IMR-90 (cell line): ENCODE results near the gene VAT1L. TPM values are rescaled to one million over a fixed set of nuclear protein-coding genes. Genes with fewer than 3 reads are reported as not detected.

Experiments
- ATAC-seq: fragments of 200-7000 bp; cut with Tn5 transposase; 2 replicates; pipeline ENCODE4 v1.9.1; 2020; ENCODE audit warnings: low read depth, mild to moderate bottlenecking, moderate library complexity
- BruUV-seq: library from RNA; stranded (reverse); fragments of 400-500 nt; replicated peaks from 2 replicates; lab custom pipeline; 2021; lab: Mats Ljungman, UMichigan
- CTCF ChIA-PET: fragments of 300-600 bp; formaldehyde crosslinking; extraction: SDS; loops from one replicate; lab custom pipeline; 2021; ENCODE audit warnings: antibody characterized with exemption; lab: Yijun Ruan, JAX
- POLR2A ChIA-PET: fragments of 300-600 bp; sonication (Branson Sonifier 250); formaldehyde crosslinking; loops from one replicate; lab custom pipeline; 2022; ENCODE audit warnings: antibody characterized with exemption; ENCODE audit not compliant: unreplicated experiment; lab: Charles Lee
- DNase-seq: peaks from one replicate; pipeline ENCODE4 v3.0.0; 2013
- H2AFZ ChIP-seq: replicated peaks from 2 replicates; pipeline ENCODE3; 2013; ENCODE audit warnings: low read length, mild to moderate bottlenecking; ENCODE audit not compliant: poor library complexity
- H2AK5ac ChIP-seq: 2 replicates; pipeline ENCODE4 v1.6.1; 2013; ENCODE audit warnings: low read depth, low read length, inconsistent platforms
- H2AK9ac ChIP-seq: replicated peaks from 2 replicates; pipeline ENCODE3; 2013; ENCODE audit warnings: mild to moderate bottlenecking, low read depth, low read length, moderate library complexity; ENCODE audit not compliant: poor library complexity
- H2BK120ac ChIP-seq: 2 replicates; pipeline ENCODE4 v1.6.1; 2013; ENCODE audit warnings: low read depth, low read length, inconsistent platforms
- H2BK15ac ChIP-seq: 3 replicates; pipeline ENCODE4 v1.6.1; 2013; ENCODE audit warnings: low read depth, low read length, inconsistent platforms
- H2BK20ac ChIP-seq: 2 replicates; pipeline ENCODE4 v1.6.1; 2013; ENCODE audit warnings: low read depth, mild to moderate bottlenecking, inconsistent platforms, low read length, moderate library complexity
- H2BK5ac ChIP-seq: 2 replicates; pipeline ENCODE4 v1.6.1; 2013; ENCODE audit warnings: mild to moderate bottlenecking, low read depth, low read length, inconsistent platforms; ENCODE audit not compliant: poor library complexity, severe bottlenecking
- H3K14ac ChIP-seq: replicated peaks from 2 replicates; pipeline ENCODE4 v1.6.1; 2013; ENCODE audit warnings: low read depth, low read length, inconsistent platforms
- H3K18ac ChIP-seq: 2 replicates; pipeline ENCODE4 v1.6.1; 2013; ENCODE audit warnings: low read depth, low read length, control low read depth
- H3K23ac ChIP-seq: 2 replicates; pipeline ENCODE4 v1.6.1; 2013; ENCODE audit warnings: low read depth, low read length, inconsistent platforms
- H3K27ac ChIP-seq: 2 replicates; pipeline ENCODE4 v1.5.1; 2013; ENCODE audit warnings: mild to moderate bottlenecking, control low read depth, low read length; ENCODE audit not compliant: insufficient read depth
- H3K27me3 ChIP-seq: 2 replicates; pipeline ENCODE4 v1.6.1; 2013; ENCODE audit warnings: low read length; ENCODE audit not compliant: control insufficient read depth, insufficient read depth
- H3K36me3 ChIP-seq: 2 replicates; pipeline ENCODE4 v1.6.1; 2013; ENCODE audit warnings: low read length, mixed read lengths; ENCODE audit not compliant: control insufficient read depth, insufficient read depth
- H3K4ac ChIP-seq: 2 replicates; pipeline ENCODE4 v1.6.1; 2013; ENCODE audit warnings: low read depth, low read length, inconsistent platforms
- H3K4me1 ChIP-seq: 2 replicates; pipeline ENCODE4 v1.6.1; 2013; ENCODE audit warnings: low read length, mixed read lengths; ENCODE audit not compliant: control insufficient read depth, insufficient read depth
- H3K4me2 ChIP-seq: 2 replicates; pipeline ENCODE4 v1.6.1; 2013; ENCODE audit warnings: low read depth, mild to moderate bottlenecking, control low read depth, low read length, moderate library complexity
- H3K4me3 ChIP-seq: 2 replicates; pipeline ENCODE4 v1.5.1; 2013; ENCODE audit warnings: low read depth, mild to moderate bottlenecking, control low read depth, low read length, moderate library complexity; ENCODE audit not compliant: insufficient read depth
- H3K56ac ChIP-seq: 2 replicates; pipeline ENCODE4 v1.6.1; 2013; ENCODE audit warnings: low read length, inconsistent platforms; ENCODE audit not compliant: insufficient read depth; ENCODE audit errors: extremely low read depth
- H3K79me1 ChIP-seq, 2 experiments: 2 replicates each; pipeline ENCODE4 v1.6.1; 2013; ENCODE audit warnings: low read length in 2 of 2, inconsistent platforms in 1 of 2, low read depth in 1 of 2
- H3K9ac ChIP-seq: 2 replicates; pipeline ENCODE4 v1.6.1; 2013; ENCODE audit warnings: low read depth, low read length, control low read depth
- H3K9me1 ChIP-seq: 2 replicates; pipeline ENCODE4 v1.6.1; 2013; ENCODE audit warnings: low read length, inconsistent platforms; ENCODE audit not compliant: insufficient read depth
- H3K9me3 ChIP-seq: 2 replicates; pipeline ENCODE4 v1.6.1; 2013; ENCODE audit warnings: low read length; ENCODE audit not compliant: control insufficient read depth, insufficient read depth
- H4K20me1 ChIP-seq: 2 replicates; pipeline ENCODE4 v1.6.1; 2013; ENCODE audit warnings: low read length, inconsistent platforms; ENCODE audit not compliant: insufficient read depth
- H4K5ac ChIP-seq: 2 replicates; pipeline ENCODE4 v1.6.1; 2013; ENCODE audit warnings: mild to moderate bottlenecking, low read depth, low read length, control low read depth
- H4K8ac ChIP-seq, 2 experiments: 2 replicates each; pipeline ENCODE4 v1.6.1; 2013; ENCODE audit warnings: low read depth in 2 of 2, low read length in 2 of 2, control low read depth in 1 of 2, inconsistent platforms in 1 of 2
- H4K91ac ChIP-seq: 2 replicates; pipeline ENCODE4 v1.6.1; 2013; ENCODE audit warnings: low read depth, low read length, inconsistent platforms; ENCODE audit not compliant: insufficient read depth
- BHLHE40 ChIP-seq: fragments of 150-350 bp; IDR thresholded peaks from 2 replicates; pipeline ENCODE4 v1.6.1; 2016; ENCODE audit warnings: mild to moderate bottlenecking, low read depth, low read length
- CEBPB ChIP-seq: IDR thresholded peaks from 2 replicates; pipeline ENCODE4 v1.6.1; 2012; ENCODE audit warnings: low read depth, low read length, improper control_type of control experiment
- ELK1 ChIP-seq: fragments of 150-350 bp; IDR thresholded peaks from 2 replicates; pipeline ENCODE4 v1.6.1; 2016; ENCODE audit warnings: low read depth, mild to moderate bottlenecking, low read length, moderate library complexity, borderline replicate concordance
- FOS ChIP-seq: fragments of 150-350 bp; IDR thresholded peaks from 2 replicates; pipeline ENCODE4 v1.6.1; 2016; ENCODE audit warnings: low read depth, low read length
- MAFK ChIP-seq: IDR thresholded peaks from 2 replicates; pipeline ENCODE4 v1.6.1; 2012; ENCODE audit warnings: low read depth, low read length, improper control_type of control experiment
- MAZ ChIP-seq: IDR thresholded peaks from 2 replicates; pipeline ENCODE4 v1.6.1; 2012; ENCODE audit warnings: low read depth, mild to moderate bottlenecking, low read length, improper control_type of control experiment, moderate library complexity, borderline replicate concordance
- MXI1 ChIP-seq: IDR thresholded peaks from 2 replicates; pipeline ENCODE4 v1.6.1; 2012; ENCODE audit warnings: low read depth, mild to moderate bottlenecking, low read length, moderate library complexity, borderline replicate concordance
- NFE2L2 ChIP-seq: fragments of 150-350 bp; IDR thresholded peaks from 2 replicates; pipeline ENCODE4 v1.6.1; 2016; ENCODE audit warnings: low read depth, mild to moderate bottlenecking, low read length
- POLR2A ChIP-seq: IDR thresholded peaks from 2 replicates; pipeline ENCODE4 v1.6.1; 2012; ENCODE audit warnings: mild to moderate bottlenecking, low read depth, low read length
- RAD21 ChIP-seq: IDR thresholded peaks from 2 replicates; pipeline ENCODE4 v1.6.1; 2012; ENCODE audit warnings: low read length, improper control_type of control experiment
- RFX5 ChIP-seq: IDR thresholded peaks from 2 replicates; pipeline ENCODE4 v1.8.0; 2012; ENCODE audit warnings: low read depth, mild to moderate bottlenecking, low read length, moderate library complexity
- SMC3 ChIP-seq: fragments of 150-350 bp; IDR thresholded peaks from 2 replicates; pipeline ENCODE4 v1.6.1; 2016; ENCODE audit warnings: low read depth, mild to moderate bottlenecking, antibody characterized with exemption, low read length, moderate library complexity
- USF2 ChIP-seq: fragments of 150-350 bp; IDR thresholded peaks from 2 replicates; pipeline ENCODE4 v1.6.1; 2017; ENCODE audit warnings: mild to moderate bottlenecking, antibody characterized with exemption, low read length, low read depth
- WGBS, 2 experiments: methylation state at CpG; one replicate each; pipeline versions ENCODE4 v1.1.5 to v1.1.7; 2013; ENCODE audit warnings: missing lambda C conversion rate in 2 of 2; ENCODE audit not compliant: insufficient read length in 1 of 2; ENCODE audit errors: extremely low coverage in 2 of 2; 5-methylcytosine and 5-hydroxymethylcytosine counted together
- dilution Hi-C: fragments of 300-500 bp; cut with HindIII; formaldehyde crosslinking; loops from one replicate; pipeline ENCODE4 v1.14.3; 2018; ENCODE audit warnings: low sequenced_read_pairs; ENCODE audit not compliant: unreplicated experiment
- in situ Hi-C: fragments of 300-500 bp; cut with MboI; formaldehyde crosslinking; loops from 3 replicates; pipeline ENCODE4 v1.14.3; 2019; ENCODE audit warnings: low sequenced_read_pairs, inconsistent platforms, mixed read lengths
- intact Hi-C: fragments of 100-400 bp; cut with micrococcal nuclease; formaldehyde crosslinking; loops from 2 replicates; pipeline ENCODE4 v1.10.0; 2022
- polyA plus RNA-seq, 3 experiments: library from polyadenylated mRNA; depleted of rRNA; stranded (reverse); fragments of >200 nt; gene quantifications; 2 replicates each; pipeline ENCODE4 v1.2.3, GENCODE V29; 2012; ENCODE audit warnings: low replicate concordance in 1 of 3
- total RNA-seq: library from RNA; depleted of rRNA; stranded (reverse); fragments of >200 nt; gene quantifications from 2 replicates; pipeline ENCODE4 v1.2.3, GENCODE V29; 2012
- TF ChIP-seq, protein P1 (sequence below): conservative IDR thresholded peaks from 2 replicates; pipeline ENCODE4 v1.5.1; 2012; ENCODE audit warnings: mild to moderate bottlenecking, low read depth, low read length, improper control_type of control experiment

VAT1L gene
- total and polyA plus RNA-seq, 2 of the 4 experiments (the other 2 are of a cell fraction) = 15.4 to 18.5 TPM

GRCh38 chr16:77971306-77972061 is 183.1 kb downstream of the VAT1L start:
- DNase-seq (peak; percentile 75), ATAC-seq (peak; percentile 96)
- H2BK20ac ChIP-seq = no peak overlapping the region
- no peak overlapping the region for H4K8ac ChIP-seq
- H2BK15ac ChIP-seq = 0 out of 3 replicates have a peak overlapping the region, but pooled peaks have one; percentile 12
- no peaks in the 10 kb centered on the region for H3K9me1 ChIP-seq
- ChIA-PET CTCF (interaction anchor here (0.9 to 3.1 kb wide), 3 partner anchors 31 to 296 kb away, joined by 4 to 13 read pairs (median 4); no protein-coding TSS in a partner anchor), POLR2A (no interaction called here)
- H4K91ac ChIP-seq = no peak overlapping the region
- no peaks in the 10 kb centered on the region for H3K27me3 ChIP-seq
- no peak overlapping the region for H3K56ac ChIP-seq
- no peak overlapping the region for H3K4ac ChIP-seq
- WGBS, 2 experiments = 39% methylated on average over 3 of the region's 16 CpGs; no CpG with 5 or more reads in 1 of the 2 experiments
- H3K4me3 ChIP-seq = no peak overlapping the region
- no TSS peak for BruUV-seq
- no peak overlapping the region for H3K4me2 ChIP-seq
- H2AFZ ChIP-seq = peak overlapping the region; percentile 23
- H4K20me1 ChIP-seq = no peaks in the 10 kb centered on the region
- in situ Hi-C loops (loop anchor here (5.0 kb wide), 1 partner anchor 294 kb away; no protein-coding TSS in a partner anchor), intact Hi-C loops (loop anchor here (1.0 to 10.0 kb wide), 7 partner anchors 31 to 737 kb away; partner anchors contain the start of genes NUDT7 and VAT1L), dilution Hi-C loops (no loop called here)
- no peak overlapping the region for H3K14ac ChIP-seq
- H3K9me3 ChIP-seq = no peaks in the 10 kb centered on the region
- H2AK9ac ChIP-seq = no peak overlapping the region
- H2AK5ac ChIP-seq = peak overlapping the region; percentile 56; the same call in 1 of the 2 replicates
- no peak overlapping the region for H3K23ac ChIP-seq
- no peak overlapping the region for H4K5ac ChIP-seq
- no peaks in the 10 kb centered on the region for H3K36me3 ChIP-seq
- no peak overlapping the region for H3K27ac ChIP-seq
- no peak overlapping the region for H3K9ac ChIP-seq
- no peak overlapping the region for H2BK5ac ChIP-seq
- no peaks in the 10 kb centered on the region for H3K79me1 ChIP-seq
- no peaks in the 10 kb centered on the region for H3K4me1 ChIP-seq
- peak overlapping the region; percentile 27; the same call in 1 of the 2 replicates for H2BK120ac ChIP-seq
- H3K18ac ChIP-seq = no peak overlapping the region
- TF ChIP-seq RAD21 (peak; percentile 94), ELK1 (no peak), MXI1 (no peak), MAZ (no peak), MAFK (no peak), POLR2A (peak; percentile 42; the same call in 1 of the 2 replicates), BHLHE40 (no peak), SMC3 (peak; percentile 96), RFX5 (no peak), NFE2L2 (no peak), FOS (no peak), CEBPB (peak; percentile 52; the same call in 1 of the 2 replicates), USF2 (no peak)
- TF ChIP-seq, protein P1, sequence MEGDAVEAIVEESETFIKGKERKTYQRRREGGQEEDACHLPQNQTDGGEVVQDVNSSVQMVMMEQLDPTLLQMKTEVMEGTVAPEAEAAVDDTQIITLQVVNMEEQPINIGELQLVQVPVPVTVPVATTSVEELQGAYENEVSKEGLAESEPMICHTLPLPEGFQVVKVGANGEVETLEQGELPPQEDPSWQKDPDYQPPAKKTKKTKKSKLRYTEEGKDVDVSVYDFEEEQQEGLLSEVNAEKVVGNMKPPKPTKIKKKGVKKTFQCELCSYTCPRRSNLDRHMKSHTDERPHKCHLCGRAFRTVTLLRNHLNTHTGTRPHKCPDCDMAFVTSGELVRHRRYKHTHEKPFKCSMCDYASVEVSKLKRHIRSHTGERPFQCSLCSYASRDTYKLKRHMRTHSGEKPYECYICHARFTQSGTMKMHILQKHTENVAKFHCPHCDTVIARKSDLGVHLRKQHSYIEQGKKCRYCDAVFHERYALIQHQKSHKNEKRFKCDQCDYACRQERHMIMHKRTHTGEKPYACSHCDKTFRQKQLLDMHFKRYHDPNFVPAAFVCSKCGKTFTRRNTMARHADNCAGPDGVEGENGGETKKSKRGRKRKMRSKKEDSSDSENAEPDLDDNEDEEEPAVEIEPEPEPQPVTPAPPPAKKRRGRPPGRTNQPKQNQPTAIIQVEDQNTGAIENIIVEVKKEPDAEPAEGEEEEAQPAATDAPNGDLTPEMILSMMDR = peak; percentile 81
